ENCODE data around the gene RBSN.
"Not testable (repeated sequence)": the region's sequence is repeated elsewhere in the genome, so short reads cannot be mapped to it uniquely, and the experiment has no call there.

GRCh38 chr3:15134968-15135367, 36.0 kb upstream of the RBSN start:
- TF ChIP-seq CTCF (IDR thresholded peaks at IDR 0.05; ENCODE audit: poor library complexity); EZH2phosphoT487 (IDR thresholded peaks at IDR 0.05; ENCODE audit: low read depth, severe bottlenecking, unreplicated experiment): not testable (repeated sequence)

Data from hepatocyte (in vitro differentiated cells).